Uterus (tissue), 2 donors: Measurements from ENCODE around the gene RASA3.

Experiments used
- POLR2A ChIP-seq, 2 donors: fragments of 450-650 bp; IDR thresholded peaks; one replicate each; pipeline ENCODE4 v1.6.1; 2016; ENCODE audit warnings: antibody characterized with exemption in 2 of 2, mild to moderate bottlenecking in 1 of 2, moderate library complexity in 1 of 2
- TF ChIP-seq, protein P1 (sequence below), 4 experiments: fragments of 200-600 bp in 2 of 4; fragments of 450-650 bp in 2 of 4; sonication (generic) in 2 of 4; IDR thresholded peaks; one replicate each; pipeline ENCODE4 v1.5.1; 2016 to 2019; ENCODE audit warnings: antibody characterized with exemption in 4 of 4, mild to moderate bottlenecking in 2 of 4, moderate library complexity in 1 of 4

DNA sequence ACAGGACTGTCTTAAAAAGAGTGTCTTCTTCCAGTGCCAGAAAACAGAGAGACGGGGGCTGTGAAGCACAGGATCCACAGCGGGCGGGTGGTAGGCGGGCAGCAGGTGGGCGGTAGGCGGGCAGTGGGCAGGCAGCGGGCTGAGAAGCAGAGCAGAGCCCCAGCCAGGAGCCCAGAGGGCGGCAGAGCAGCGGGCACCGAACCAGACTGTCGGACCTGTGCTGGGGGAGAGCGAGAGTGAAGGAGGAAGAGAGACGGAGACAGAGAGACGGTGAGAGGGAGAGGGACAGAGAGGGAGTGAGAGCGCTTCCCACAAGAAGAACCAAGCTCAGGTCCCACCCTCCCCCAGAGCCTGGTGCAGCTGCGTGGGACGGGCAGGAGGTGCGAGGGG is 30.3 kb downstream of the RASA3 start:
- TF ChIP-seq, protein P1, sequence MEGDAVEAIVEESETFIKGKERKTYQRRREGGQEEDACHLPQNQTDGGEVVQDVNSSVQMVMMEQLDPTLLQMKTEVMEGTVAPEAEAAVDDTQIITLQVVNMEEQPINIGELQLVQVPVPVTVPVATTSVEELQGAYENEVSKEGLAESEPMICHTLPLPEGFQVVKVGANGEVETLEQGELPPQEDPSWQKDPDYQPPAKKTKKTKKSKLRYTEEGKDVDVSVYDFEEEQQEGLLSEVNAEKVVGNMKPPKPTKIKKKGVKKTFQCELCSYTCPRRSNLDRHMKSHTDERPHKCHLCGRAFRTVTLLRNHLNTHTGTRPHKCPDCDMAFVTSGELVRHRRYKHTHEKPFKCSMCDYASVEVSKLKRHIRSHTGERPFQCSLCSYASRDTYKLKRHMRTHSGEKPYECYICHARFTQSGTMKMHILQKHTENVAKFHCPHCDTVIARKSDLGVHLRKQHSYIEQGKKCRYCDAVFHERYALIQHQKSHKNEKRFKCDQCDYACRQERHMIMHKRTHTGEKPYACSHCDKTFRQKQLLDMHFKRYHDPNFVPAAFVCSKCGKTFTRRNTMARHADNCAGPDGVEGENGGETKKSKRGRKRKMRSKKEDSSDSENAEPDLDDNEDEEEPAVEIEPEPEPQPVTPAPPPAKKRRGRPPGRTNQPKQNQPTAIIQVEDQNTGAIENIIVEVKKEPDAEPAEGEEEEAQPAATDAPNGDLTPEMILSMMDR (IDR thresholded peaks at IDR 0.05): no peak
- no peak for TF ChIP-seq POLR2A (IDR thresholded peaks at IDR 0.05)
